ENCODE measurements around the gene TTC33.

DNA sequence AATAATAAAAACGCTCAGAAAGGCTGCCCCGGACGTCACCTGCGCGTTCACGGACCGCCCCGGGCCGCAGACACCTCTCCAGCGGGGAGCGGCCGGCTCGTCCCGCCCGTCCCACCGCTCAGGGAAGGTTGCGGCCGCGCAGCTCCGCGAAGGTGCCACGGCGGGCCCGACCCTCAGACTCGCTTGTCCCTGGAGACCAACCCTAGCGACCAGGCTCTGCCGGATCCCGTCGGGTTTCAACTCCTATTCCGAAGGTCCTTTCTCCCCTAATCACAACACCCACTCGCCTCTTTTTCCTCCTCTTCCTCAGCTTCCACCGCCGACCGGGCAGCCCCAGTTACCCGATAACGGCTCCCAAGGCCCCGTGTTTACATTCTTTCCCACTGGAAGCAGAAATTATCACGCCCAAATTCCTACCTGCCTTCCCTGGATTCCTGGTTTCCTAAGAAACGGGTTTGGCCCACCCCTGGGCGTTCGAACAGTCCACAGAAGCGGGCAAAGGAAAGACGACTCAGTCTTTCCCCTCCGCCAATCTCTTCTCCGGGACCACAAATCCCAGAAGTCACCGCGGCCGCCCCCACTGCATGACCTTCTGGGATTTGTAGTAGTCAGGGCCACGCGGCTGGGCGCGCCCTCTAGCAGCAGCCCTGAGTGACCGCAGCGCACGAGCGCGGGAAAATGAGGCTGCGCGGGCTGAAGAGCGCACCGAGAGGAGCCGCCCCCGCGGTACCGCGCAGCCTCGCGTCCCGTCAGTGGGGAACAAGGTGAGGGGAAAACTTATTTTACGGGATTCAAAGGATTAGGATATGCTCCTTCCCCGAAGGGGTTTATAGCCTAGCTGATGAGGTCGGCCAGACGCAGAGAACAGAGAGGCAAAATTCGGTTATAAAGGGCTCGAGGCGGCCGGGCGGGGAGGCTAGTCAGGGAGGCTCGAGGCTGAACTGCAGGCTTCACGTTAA lies at the start of gene TTC33:
- TF ChIP-seq, protein P1, sequence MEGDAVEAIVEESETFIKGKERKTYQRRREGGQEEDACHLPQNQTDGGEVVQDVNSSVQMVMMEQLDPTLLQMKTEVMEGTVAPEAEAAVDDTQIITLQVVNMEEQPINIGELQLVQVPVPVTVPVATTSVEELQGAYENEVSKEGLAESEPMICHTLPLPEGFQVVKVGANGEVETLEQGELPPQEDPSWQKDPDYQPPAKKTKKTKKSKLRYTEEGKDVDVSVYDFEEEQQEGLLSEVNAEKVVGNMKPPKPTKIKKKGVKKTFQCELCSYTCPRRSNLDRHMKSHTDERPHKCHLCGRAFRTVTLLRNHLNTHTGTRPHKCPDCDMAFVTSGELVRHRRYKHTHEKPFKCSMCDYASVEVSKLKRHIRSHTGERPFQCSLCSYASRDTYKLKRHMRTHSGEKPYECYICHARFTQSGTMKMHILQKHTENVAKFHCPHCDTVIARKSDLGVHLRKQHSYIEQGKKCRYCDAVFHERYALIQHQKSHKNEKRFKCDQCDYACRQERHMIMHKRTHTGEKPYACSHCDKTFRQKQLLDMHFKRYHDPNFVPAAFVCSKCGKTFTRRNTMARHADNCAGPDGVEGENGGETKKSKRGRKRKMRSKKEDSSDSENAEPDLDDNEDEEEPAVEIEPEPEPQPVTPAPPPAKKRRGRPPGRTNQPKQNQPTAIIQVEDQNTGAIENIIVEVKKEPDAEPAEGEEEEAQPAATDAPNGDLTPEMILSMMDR (conservative IDR thresholded peaks at IDR 0.05; ENCODE audit: low read depth, low read length): peak; percentile 80
- TF ChIP-seq MAZ (IDR thresholded peaks at IDR 0.05; ENCODE audit: borderline replicate concordance, low read depth, low read length): peak; percentile 82; the same call in 1 of the 2 replicates
- TF ChIP-seq CEBPB (IDR thresholded peaks at IDR 0.05; ENCODE audit: low read depth, low read length): no peak
- peak; percentile 27; the same call in 1 of the 2 replicates for TF ChIP-seq POLR2A (IDR thresholded peaks at IDR 0.05; ENCODE audit: low read depth, low read length)
- no peak for TF ChIP-seq CHD1 (IDR thresholded peaks at IDR 0.05; ENCODE audit: low read depth, low read length)
- no peak for TF ChIP-seq FOS (IDR thresholded peaks at IDR 0.05; ENCODE audit: low read depth, low read length)
- TF ChIP-seq BHLHE40 (IDR thresholded peaks at IDR 0.05; ENCODE audit: low read depth, low read length): peak; percentile 76

Data from IMR-90 (cell line).